Thoracic aorta (tissue), 2 donors: ENCODE results near the gene ITGA8. TPM values are rescaled to one million over a fixed set of nuclear protein-coding genes. Genes with fewer than 3 reads are reported as not detected.

ENCODE experiments used
- ATAC-seq: fragments of 150-250 bp; one replicate; pipeline ENCODE4 v1.8.0; 2017; ENCODE audit warnings: low read depth; ENCODE audit not compliant: insufficient number of reproducible peaks, low FRiP score
- DNase-seq: peaks from one replicate; pipeline ENCODE4 v3.0.0-alpha.2; 2020; ENCODE audit warnings: low spot score
- H3K27ac ChIP-seq, 2 donors: fragments of 200-600 bp; sonication (generic); 1 replicate in 1 of 2; 2 replicates in 1 of 2; pipeline ENCODE4 v1.5.1; 2016; ENCODE audit warnings: mild to moderate bottlenecking in 2 of 2, moderate library complexity in 2 of 2
- H3K27me3 ChIP-seq: fragments of 200-600 bp; sonication (generic); replicated peaks from 2 replicates; pipeline ENCODE4 v1.6.0; 2016; ENCODE audit warnings: mild to moderate bottlenecking; ENCODE audit not compliant: insufficient read depth
- H3K36me3 ChIP-seq: fragments of 200-600 bp; sonication (generic); one replicate; pipeline ENCODE4 v1.5.1; 2016
- H3K4me1 ChIP-seq, 2 donors: fragments of 200-600 bp; sonication (generic); 1 replicate in 1 of 2; 2 replicates in 1 of 2; pipeline versions ENCODE4 v1.5.1 to v1.6.0; 2016; ENCODE audit warnings: low read depth in 2 of 2, mild to moderate bottlenecking in 1 of 2; ENCODE audit not compliant: control insufficient read depth in 1 of 2
- H3K4me3 ChIP-seq: fragments of 200-600 bp; sonication (generic); 2 replicates; pipeline ENCODE4 v1.5.1; 2016; ENCODE audit warnings: mild to moderate bottlenecking
- H3K9me3 ChIP-seq: fragments of 200-600 bp; sonication (generic); 2 replicates; pipeline ENCODE4 v1.5.1; 2016
- CTCF ChIP-seq: fragments of 200-600 bp; sonication (generic); IDR thresholded peaks from one replicate; pipeline ENCODE4 v1.5.1; 2019; ENCODE audit warnings: antibody characterized with exemption
- total RNA-seq, 2 donors: library from RNA; depleted of rRNA; stranded (reverse); fragments of >200 nt; gene quantifications; one replicate each; pipeline versions ENCODE4 v1.1.0 to v1.2.3, GENCODE V29; 2016

Gene ITGA8
- total RNA-seq, 2 donors from 2014 or later = 1,137 to 1,173 TPM

GRCh38 chr10:15464381-15464780, 255.3 kb downstream of the ITGA8 start:
- ATAC-seq = no peak
- Histone ChIP-seq H3K4me3 (no peak overlapping the region), H3K9me3 (no peaks in the 10 kb centered on the region), H3K36me3 (no peaks in the 10 kb centered on the region), H3K4me1 (peaks cover 8 to 31% of the 10 kb centered on the region in 2 donors), H3K27ac (no peak overlapping the region), H3K27me3 (no peaks in the 10 kb centered on the region)
- DNase-seq = no peak
- no peak for TF ChIP-seq CTCF

Other genes starting within 250 kb of the ITGA8 start
- gene MINDY3, start 140.6 kb upstream of the ITGA8 start, total RNA-seq = 10 to 100 TPM; 29.6 to 32.2 TPM